ENCODE measurements around the gene SH2D7.

GRCh38 chr15:78098131-78098755 is 5.9 kb downstream of the SH2D7 start:
- TF ChIP-seq CTCF (IDR thresholded peaks at IDR 0.05), result no peak
- TF ChIP-seq POLR2A (IDR thresholded peaks at IDR 0.05), result no peak
